H1 (cell line): Measurements from ENCODE around the gene GAD2. TPM values are rescaled to one million over a fixed set of nuclear protein-coding genes. Genes with fewer than 3 reads are reported as not detected.

Experiments
- SIRT6 ChIP-seq: IDR thresholded peaks from one replicate; pipeline ENCODE4 v1.7.1; 2012; ENCODE audit warnings: low read length, inconsistent platforms
- polyA plus RNA-seq, 7 experiments: library from polyadenylated mRNA; depleted of rRNA in 3 of 7; stranded (reverse) in 5 of 7; unstranded in 2 of 7; fragments of >200 nt in 5 of 7; fragments of 200-250 nt in 2 of 7; gene quantifications; 1 replicate in 5 of 7; 2 replicates in 1 of 7; 4 replicates in 1 of 7; pipeline versions ENCODE4 v1.2.1 to v1.2.3, GENCODE V29; 2011 to 2013; ENCODE audit warnings: missing spikeins in 2 of 7, mixed read lengths in 2 of 7
- total RNA-seq: library from RNA; stranded (reverse); fragmentation: NEBNext Ultra II Directional; extraction: Animal tissue kit (Norgen Biotek cat#: 25700); gene quantifications from 2 replicates; pipeline ENCODE4 v1.2.1, GENCODE V29; 2021

GAD2 gene
- total and polyA plus RNA-seq, 2 of the 8 experiments (the other 6 are each of a cell fraction or from before 2014, with no cell fraction given), result 0.30 to 0.47 TPM

- no peak for TF ChIP-seq SIRT6
Observed at GRCh38 chr10:26172131-26172530, 44.4 kb upstream of the GAD2 start (continued).
